PC-9 (cell line): ENCODE results near the gene PEX11G.

ENCODE experiments used
- EZH2 ChIP-seq: fragments of 200-600 bp; sonication (generic); IDR thresholded peaks from 2 replicates; pipeline ENCODE4 v1.8.0; 2017; ENCODE audit warnings: antibody characterized with exemption, low read depth
- TF ChIP-seq, protein P1 (sequence below): fragments of 200-600 bp; sonication (generic); conservative IDR thresholded peaks from 2 replicates; pipeline ENCODE4 v1.6.1; 2017; ENCODE audit warnings: mixed run types, antibody characterized with exemption, mild to moderate bottlenecking, moderate library complexity

GRCh38 chr19:7476777-7477494 lies 11.9 kb downstream of the PEX11G start:
- TF ChIP-seq, protein P1, sequence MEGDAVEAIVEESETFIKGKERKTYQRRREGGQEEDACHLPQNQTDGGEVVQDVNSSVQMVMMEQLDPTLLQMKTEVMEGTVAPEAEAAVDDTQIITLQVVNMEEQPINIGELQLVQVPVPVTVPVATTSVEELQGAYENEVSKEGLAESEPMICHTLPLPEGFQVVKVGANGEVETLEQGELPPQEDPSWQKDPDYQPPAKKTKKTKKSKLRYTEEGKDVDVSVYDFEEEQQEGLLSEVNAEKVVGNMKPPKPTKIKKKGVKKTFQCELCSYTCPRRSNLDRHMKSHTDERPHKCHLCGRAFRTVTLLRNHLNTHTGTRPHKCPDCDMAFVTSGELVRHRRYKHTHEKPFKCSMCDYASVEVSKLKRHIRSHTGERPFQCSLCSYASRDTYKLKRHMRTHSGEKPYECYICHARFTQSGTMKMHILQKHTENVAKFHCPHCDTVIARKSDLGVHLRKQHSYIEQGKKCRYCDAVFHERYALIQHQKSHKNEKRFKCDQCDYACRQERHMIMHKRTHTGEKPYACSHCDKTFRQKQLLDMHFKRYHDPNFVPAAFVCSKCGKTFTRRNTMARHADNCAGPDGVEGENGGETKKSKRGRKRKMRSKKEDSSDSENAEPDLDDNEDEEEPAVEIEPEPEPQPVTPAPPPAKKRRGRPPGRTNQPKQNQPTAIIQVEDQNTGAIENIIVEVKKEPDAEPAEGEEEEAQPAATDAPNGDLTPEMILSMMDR, result no peak
- no peak for TF ChIP-seq EZH2
